HEK293 (cell line): ENCODE data around the gene SYNJ2.

Source experiments
- CTCF ChIA-PET: fragments of 350-600 bp; formaldehyde crosslinking; extraction: SDS; loops from one replicate; lab custom pipeline; 2021; ENCODE audit warnings: antibody characterized with exemption; lab: Yijun Ruan, JAX
- POLR2A ChIA-PET: fragments of 300-600 bp; formaldehyde crosslinking; extraction: SDS; loops from one replicate; lab custom pipeline; 2020; ENCODE audit warnings: antibody characterized with exemption, inconsistent platforms; lab: Yijun Ruan, JAX
- H3K27ac ChIP-seq: fragments of 200-500 bp; sonication (Bioruptor generic); 2 replicates; pipeline ENCODE4 v1.5.1; 2014; ENCODE audit warnings: low read depth, low read length, control low read depth, inconsistent platforms; ENCODE audit errors: extremely low read depth
- H3K36me3 ChIP-seq, 2 experiments: fragments of 200-500 bp in 1 of 2; sonication (Bioruptor generic) in 1 of 2; 1 replicate in 1 of 2; 2 replicates in 1 of 2; pipeline ENCODE4 v1.5.1; 2014 to 2017; ENCODE audit warnings: inconsistent platforms in 2 of 2, low read length in 2 of 2; ENCODE audit not compliant: control insufficient read depth in 2 of 2, insufficient read depth in 1 of 2
- H3K4me1 ChIP-seq: fragments of 200-500 bp; sonication (Bioruptor generic); 2 replicates; pipeline ENCODE4 v1.5.1; 2014; ENCODE audit warnings: mild to moderate bottlenecking, low read length, inconsistent platforms; ENCODE audit not compliant: control insufficient read depth, insufficient read depth
- H3K4me3 ChIP-seq: 2 replicates; pipeline ENCODE4 v1.5.1; 2011; ENCODE audit warnings: low read depth, mild to moderate bottlenecking, control low read depth, low read length, moderate library complexity
- H3K9me3 ChIP-seq: fragments of 200-500 bp; sonication (Bioruptor generic); 2 replicates; pipeline ENCODE4 v1.5.1; 2014; ENCODE audit warnings: low read depth, low read length, inconsistent platforms; ENCODE audit not compliant: control insufficient read depth, insufficient read depth
- HOXA7 ChIP-seq: sonication (generic); formaldehyde crosslinking; IDR thresholded peaks from 2 replicates; pipeline ENCODE4 v1.8.1; 2022; ENCODE audit warnings: missing genetic modification reagents, borderline replicate concordance
- HOXD13 ChIP-seq: sonication (generic); formaldehyde crosslinking; IDR thresholded peaks from 2 replicates; pipeline ENCODE4 v1.8.0; 2022; ENCODE audit warnings: missing genetic modification reagents, borderline replicate concordance
- KLF7 ChIP-seq: fragments of 450-650 bp; formaldehyde crosslinking; IDR thresholded peaks from 2 replicates; pipeline ENCODE4 v1.5.1; 2016; ENCODE audit warnings: missing biosample characterization, missing genetic modification characterization, borderline replicate concordance
- PRDM1 ChIP-seq: fragments of 450-650 bp; formaldehyde crosslinking; IDR thresholded peaks from 2 replicates; pipeline ENCODE4; 2016; ENCODE audit warnings: missing biosample characterization, missing genetic modification characterization
- TSHZ1 ChIP-seq: fragments of 450-650 bp; formaldehyde crosslinking; IDR thresholded peaks from 2 replicates; pipeline ENCODE4 v1.5.1; 2016; ENCODE audit warnings: missing biosample characterization, missing genetic modification characterization, borderline replicate concordance
- ZBTB20 ChIP-seq: fragments of 450-650 bp; formaldehyde crosslinking; IDR thresholded peaks from 2 replicates; pipeline ENCODE4 v1.5.1; 2016; ENCODE audit warnings: missing biosample characterization, missing genetic modification characterization
- ZIC2 ChIP-seq: fragments of 450-650 bp; formaldehyde crosslinking; IDR thresholded peaks from 2 replicates; pipeline ENCODE4 v1.5.1; 2016; ENCODE audit warnings: missing biosample characterization, missing genetic modification characterization
- ZNF121 ChIP-seq: fragments of 450-650 bp; formaldehyde crosslinking; IDR thresholded peaks from 2 replicates; pipeline ENCODE4 v1.5.1; 2016; ENCODE audit warnings: missing biosample characterization, missing genetic modification characterization
- ZNF133 ChIP-seq: fragments of 450-650 bp; formaldehyde crosslinking; IDR thresholded peaks from 2 replicates; pipeline ENCODE4 v1.5.1; 2016; ENCODE audit warnings: missing biosample characterization, missing genetic modification characterization
- ZNF175 ChIP-seq: fragments of 450-650 bp; formaldehyde crosslinking; IDR thresholded peaks from 2 replicates; pipeline ENCODE4 v1.5.1; 2016; ENCODE audit warnings: missing biosample characterization, missing genetic modification characterization
- ZNF223 ChIP-seq: fragments of 450-650 bp; formaldehyde crosslinking; IDR thresholded peaks from 2 replicates; pipeline ENCODE4 v1.5.1; 2016; ENCODE audit warnings: missing biosample characterization, missing genetic modification characterization
- ZNF830 ChIP-seq: fragments of 450-650 bp; IDR thresholded peaks from 2 replicates; pipeline ENCODE4 v1.5.0; 2018; ENCODE audit warnings: missing biosample characterization, missing genetic modification characterization, low read depth, mild to moderate bottlenecking, moderate library complexity
- TF ChIP-seq, protein P1 (sequence below): fragments of 450-650 bp; formaldehyde crosslinking; IDR thresholded peaks from 2 replicates; pipeline ENCODE4 v1.5.1; 2016; ENCODE audit warnings: missing biosample characterization, missing genetic modification characterization
- TF ChIP-seq, protein P2 (sequence below): fragments of 450-650 bp; formaldehyde crosslinking; IDR thresholded peaks from 2 replicates; pipeline ENCODE4 v1.5.1; 2016; ENCODE audit warnings: missing biosample characterization, missing genetic modification characterization
- TF ChIP-seq, protein P3 (sequence below): fragments of 450-650 bp; formaldehyde crosslinking; IDR thresholded peaks from 2 replicates; pipeline ENCODE4; 2016; ENCODE audit warnings: missing biosample characterization, missing genetic modification characterization

The SYNJ2 gene

DNA sequence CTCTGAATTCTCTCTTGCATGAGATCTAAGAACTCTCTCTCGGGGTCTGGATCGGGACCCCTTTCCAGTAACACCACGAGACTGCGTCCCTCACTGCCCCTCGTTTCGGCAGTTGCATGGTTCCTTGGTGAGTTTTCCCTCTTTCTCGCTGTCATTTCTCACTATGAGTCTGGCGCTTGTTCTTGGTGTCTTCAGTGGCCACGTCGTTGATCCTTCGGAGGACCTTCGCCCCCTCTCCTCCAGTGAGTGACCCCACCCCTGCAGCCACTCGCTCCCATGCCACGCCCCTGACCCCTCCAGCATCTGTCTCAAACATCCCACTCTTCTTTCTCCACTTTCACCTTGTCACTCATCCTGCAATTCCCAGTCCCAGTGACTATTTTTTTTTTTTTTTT, 23.0 kb downstream of the SYNJ2 start:
- Histone ChIP-seq H3K4me1 (peaks cover 6% of the 10 kb centered on the region), H3K9me3 (no peaks in the 10 kb centered on the region), H3K27ac (no peak overlapping the region), H3K4me3 (no peak overlapping the region), H3K36me3 (peaks cover 0 to 5% of the 10 kb centered on the region in 2 experiments; a peak in 1 of 3 replicates)
- ChIA-PET CTCF (interaction anchor here (0.7 kb wide), 1 partner anchor 34 kb away, joined by 3 read pairs; no protein-coding TSS in a partner anchor), POLR2A (no interaction called here)
- TF ChIP-seq TSHZ1 (tag by site-specific recombination) = no peak
- peak; percentile 91 for TF ChIP-seq PRDM1 (tag by site-specific recombination)

DNA sequence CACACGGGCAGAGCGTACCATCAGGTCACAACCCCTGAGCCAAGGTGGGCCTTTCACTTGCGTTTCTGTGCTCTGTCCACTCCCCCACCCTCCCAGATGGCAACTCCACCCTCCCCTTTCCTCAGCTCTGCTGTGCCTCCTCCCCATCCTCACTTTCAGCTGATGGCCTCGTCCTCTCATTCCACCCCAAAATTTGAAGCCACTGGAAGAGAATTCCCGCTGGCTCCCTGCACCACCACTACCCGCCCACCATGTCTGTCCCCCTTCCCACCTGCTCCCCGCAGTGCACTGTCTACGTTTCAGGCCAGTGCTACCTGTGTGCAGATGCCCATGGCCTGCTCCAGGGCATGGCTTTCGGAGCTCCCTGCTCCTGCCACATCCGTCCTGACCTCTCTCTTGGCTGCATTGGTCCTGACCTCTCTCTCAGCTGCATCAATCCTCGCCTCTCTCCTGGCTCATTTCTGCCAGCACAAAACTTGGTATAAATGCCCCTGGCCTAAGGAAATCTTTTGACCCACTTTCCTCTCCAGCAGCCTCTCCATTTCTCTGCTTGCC, 24.0 kb downstream of the SYNJ2 start:
- Histone ChIP-seq H3K4me1 (peaks cover 6% of the 10 kb centered on the region), H3K9me3 (no peaks in the 10 kb centered on the region), H3K4me3 (no peak overlapping the region), H3K27ac (no peak overlapping the region), H3K36me3 (peaks cover 0 to 5% of the 10 kb centered on the region in 2 experiments; a peak in 1 of 3 replicates)
- TF ChIP-seq ZNF121 (tag by site-specific recombination) (no peak), HOXA7 (CRISPR knock-in tag) (no peak), ZNF223 (no peak), ZIC2 (no peak), ZNF133 (tag by site-specific recombination) (no peak), ZNF175 (tag by site-specific recombination) (no peak), ZBTB20 (tag by site-specific recombination) (no peak), HOXD13 (no peak), KLF7 (tag by site-specific recombination) (no peak), ZNF830 (no peak)
- TF ChIP-seq, protein P1, sequence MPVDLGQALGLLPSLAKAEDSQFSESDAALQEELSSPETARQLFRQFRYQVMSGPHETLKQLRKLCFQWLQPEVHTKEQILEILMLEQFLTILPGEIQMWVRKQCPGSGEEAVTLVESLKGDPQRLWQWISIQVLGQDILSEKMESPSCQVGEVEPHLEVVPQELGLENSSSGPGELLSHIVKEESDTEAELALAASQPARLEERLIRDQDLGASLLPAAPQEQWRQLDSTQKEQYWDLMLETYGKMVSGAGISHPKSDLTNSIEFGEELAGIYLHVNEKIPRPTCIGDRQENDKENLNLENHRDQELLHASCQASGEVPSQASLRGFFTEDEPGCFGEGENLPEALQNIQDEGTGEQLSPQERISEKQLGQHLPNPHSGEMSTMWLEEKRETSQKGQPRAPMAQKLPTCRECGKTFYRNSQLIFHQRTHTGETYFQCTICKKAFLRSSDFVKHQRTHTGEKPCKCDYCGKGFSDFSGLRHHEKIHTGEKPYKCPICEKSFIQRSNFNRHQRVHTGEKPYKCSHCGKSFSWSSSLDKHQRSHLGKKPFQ (tag by site-specific recombination) = no peak
- TF ChIP-seq, protein P2, sequence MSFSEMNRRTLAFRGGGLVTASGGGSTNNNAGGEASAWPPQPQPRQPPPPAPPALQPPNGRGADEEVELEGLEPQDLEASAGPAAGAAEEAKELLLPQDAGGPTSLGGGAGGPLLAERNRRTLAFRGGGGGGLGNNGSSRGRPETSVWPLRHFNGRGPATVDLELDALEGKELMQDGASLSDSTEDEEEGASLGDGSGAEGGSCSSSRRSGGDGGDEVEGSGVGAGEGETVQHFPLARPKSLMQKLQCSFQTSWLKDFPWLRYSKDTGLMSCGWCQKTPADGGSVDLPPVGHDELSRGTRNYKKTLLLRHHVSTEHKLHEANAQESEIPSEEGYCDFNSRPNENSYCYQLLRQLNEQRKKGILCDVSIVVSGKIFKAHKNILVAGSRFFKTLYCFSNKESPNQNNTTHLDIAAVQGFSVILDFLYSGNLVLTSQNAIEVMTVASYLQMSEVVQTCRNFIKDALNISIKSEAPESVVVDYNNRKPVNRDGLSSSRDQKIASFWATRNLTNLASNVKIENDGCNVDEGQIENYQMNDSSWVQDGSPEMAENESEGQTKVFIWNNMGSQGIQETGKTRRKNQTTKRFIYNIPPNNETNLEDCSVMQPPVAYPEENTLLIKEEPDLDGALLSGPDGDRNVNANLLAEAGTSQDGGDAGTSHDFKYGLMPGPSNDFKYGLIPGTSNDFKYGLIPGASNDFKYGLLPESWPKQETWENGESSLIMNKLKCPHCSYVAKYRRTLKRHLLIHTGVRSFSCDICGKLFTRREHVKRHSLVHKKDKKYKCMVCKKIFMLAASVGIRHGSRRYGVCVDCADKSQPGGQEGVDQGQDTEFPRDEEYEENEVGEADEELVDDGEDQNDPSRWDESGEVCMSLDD (tag by site-specific recombination) = no peak
- TF ChIP-seq, protein P3, sequence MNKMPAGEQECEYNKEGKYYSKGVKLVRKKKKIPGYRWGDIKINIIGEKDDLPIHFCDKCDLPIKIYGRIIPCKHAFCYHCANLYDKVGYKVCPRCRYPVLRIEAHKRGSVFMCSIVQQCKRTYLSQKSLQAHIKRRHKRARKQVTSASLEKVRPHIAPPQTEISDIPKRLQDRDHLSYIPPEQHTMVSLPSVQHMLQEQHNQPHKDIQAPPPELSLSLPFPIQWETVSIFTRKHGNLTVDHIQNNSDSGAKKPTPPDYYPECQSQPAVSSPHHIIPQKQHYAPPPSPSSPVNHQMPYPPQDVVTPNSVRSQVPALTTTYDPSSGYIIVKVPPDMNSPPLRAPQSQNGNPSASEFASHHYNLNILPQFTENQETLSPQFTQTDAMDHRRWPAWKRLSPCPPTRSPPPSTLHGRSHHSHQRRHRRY (tag by site-specific recombination) = no peak
- POLR2A ChIA-PET = no interaction called here
- CTCF ChIA-PET = interaction anchor here (0.7 kb wide), 1 partner anchor 35 kb away, joined by 3 read pairs; no protein-coding TSS in a partner anchor
